Activated CD4-positive, CD25-positive, alpha-beta regulatory T cell treated with anti-CD3 and anti-CD28 coated beads, Interleukin-2, amount 50 U/mL, for 72 hours (primary cell): ENCODE measurements around the gene CREB5.

Experiments
- DNase-seq: peaks from one replicate; pipeline ENCODE4 v3.0.0; 2021

CREB5 gene

GRCh38 chr7:28619256-28619655 is 206.9 kb downstream of the CREB5 start:
- no peak for DNase-seq

GRCh38 chr7:28621369-28621841 is 209.1 kb downstream of the CREB5 start:
- DNase-seq = no peak

GRCh38 chr7:28623105-28623730 is 210.9 kb downstream of the CREB5 start:
- no peak for DNase-seq

- no peak for DNase-seq
Measured at GRCh38 chr7:28623863-28624262, 211.5 kb downstream of the CREB5 start.

GRCh38 chr7:28625432-28625831 is 213.1 kb downstream of the CREB5 start:
- no peak for DNase-seq

GRCh38 chr7:28626221-28626620 is 213.9 kb downstream of the CREB5 start:
- no peak for DNase-seq

- no peak for DNase-seq
Measured at GRCh38 chr7:28626624-28627262, 214.4 kb downstream of the CREB5 start.

GRCh38 chr7:28627263-28627653 is 214.9 kb downstream of the CREB5 start:
- DNase-seq = no peak

- no peak for DNase-seq
Measured at GRCh38 chr7:28627896-28628295, 215.6 kb downstream of the CREB5 start.

GRCh38 chr7:28629216-28629842 is 217.0 kb downstream of the CREB5 start:
- DNase-seq = no peak

- DNase-seq = no peak
Measured at GRCh38 chr7:28630350-28630749, 218.0 kb downstream of the CREB5 start.

- DNase-seq = no peak
Measured at GRCh38 chr7:28631995-28632394, 219.7 kb downstream of the CREB5 start.

- no peak for DNase-seq
Measured at GRCh38 chr7:28638914-28639313, 226.6 kb downstream of the CREB5 start.

GRCh38 chr7:28640001-28640400 is 227.7 kb downstream of the CREB5 start:
- DNase-seq = no peak

GRCh38 chr7:28641752-28642545 is 229.6 kb downstream of the CREB5 start:
- no peak for DNase-seq

GRCh38 chr7:28643188-28643569 is 230.9 kb downstream of the CREB5 start:
- no peak for DNase-seq

- no peak for DNase-seq
Measured at GRCh38 chr7:28643584-28644340, 231.4 kb downstream of the CREB5 start.

GRCh38 chr7:28645866-28646265 is 233.5 kb downstream of the CREB5 start:
- no peak for DNase-seq

GRCh38 chr7:28646376-28647075 is 234.2 kb downstream of the CREB5 start:
- DNase-seq = no peak

- no peak for DNase-seq
Measured at GRCh38 chr7:28647076-28647421, 234.7 kb downstream of the CREB5 start.

GRCh38 chr7:28649189-28649588 is 236.9 kb downstream of the CREB5 start:
- DNase-seq = no peak

GRCh38 chr7:28649811-28650210 is 237.5 kb downstream of the CREB5 start:
- no peak for DNase-seq
